MM.1S (cell line): Measurements from ENCODE around the gene FAF1.

Experiments used
- DNase-seq: peaks from one replicate; pipeline ENCODE4 v3.0.0-alpha.2; 2015
- H2AFZ ChIP-seq: fragments of 300-600 bp; sonication (generic); 2 replicates; pipeline ENCODE4 v1.6.0; 2016; ENCODE audit warnings: antibody characterized with exemption, low read length
- H3F3A ChIP-seq: fragments of 300-600 bp; sonication (generic); 2 replicates; pipeline ENCODE4 v1.6.1; 2016; ENCODE audit warnings: mild to moderate bottlenecking, antibody characterized with exemption, low read length, moderate library complexity, mixed read lengths; ENCODE audit not compliant: insufficient read depth
- H3K27ac ChIP-seq: fragments of 300-600 bp; sonication (generic); 2 replicates; pipeline ENCODE4 v1.5.1; 2016; ENCODE audit warnings: mild to moderate bottlenecking, low read length
- H3K27me3 ChIP-seq: fragments of 300-600 bp; sonication (generic); replicated peaks from 2 replicates; pipeline ENCODE4 v1.6.0; 2016; ENCODE audit warnings: low read length; ENCODE audit not compliant: insufficient read depth
- H3K36me3 ChIP-seq: fragments of 300-600 bp; sonication (generic); replicated peaks from 2 replicates; pipeline ENCODE4 v1.6.1; 2016; ENCODE audit warnings: mild to moderate bottlenecking, low read length, mixed read lengths; ENCODE audit not compliant: insufficient read depth
- H3K4me1 ChIP-seq: fragments of 300-600 bp; sonication (generic); 2 replicates; pipeline ENCODE4 v1.6.1; 2016; ENCODE audit warnings: low read length, mixed read lengths
- H3K4me2 ChIP-seq: fragments of 300-600 bp; sonication (generic); 2 replicates; pipeline ENCODE4 v1.6.0; 2016; ENCODE audit warnings: low read depth, low read length
- H3K4me3 ChIP-seq: fragments of 300-600 bp; sonication (generic); 2 replicates; pipeline ENCODE4 v1.5.1; 2016; ENCODE audit warnings: low read length, mixed read lengths
- H3K79me2 ChIP-seq: fragments of 300-600 bp; sonication (generic); 2 replicates; pipeline ENCODE4 v1.6.1; 2016; ENCODE audit warnings: mixed run types, low read length, mixed read lengths
- H3K9ac ChIP-seq: fragments of 300-600 bp; sonication (generic); 2 replicates; pipeline ENCODE4 v1.6.1; 2016; ENCODE audit warnings: low read length, mixed read lengths
- H3K9me2 ChIP-seq: fragments of 300-600 bp; sonication (generic); replicated peaks from 2 replicates; pipeline ENCODE4 v1.6.1; 2016; ENCODE audit warnings: mild to moderate bottlenecking, low read length, mixed read lengths; ENCODE audit not compliant: insufficient read depth
- H3K9me3 ChIP-seq: fragments of 300-600 bp; sonication (generic); replicated peaks from 2 replicates; pipeline ENCODE4 v1.6.1; 2016; ENCODE audit warnings: mild to moderate bottlenecking, low read length, mixed read lengths; ENCODE audit not compliant: insufficient read depth
- H4K20me1 ChIP-seq: fragments of 300-600 bp; sonication (generic); 2 replicates; pipeline ENCODE4 v1.6.1; 2016; ENCODE audit warnings: mild to moderate bottlenecking, low read length, moderate library complexity, mixed read lengths; ENCODE audit not compliant: insufficient read depth
- EZH2 ChIP-seq: fragments of 300-600 bp; sonication (generic); optimal IDR thresholded peaks from 2 replicates; pipeline ENCODE3; 2017; ENCODE audit warnings: low read depth, mild to moderate bottlenecking, antibody characterized with exemption, low read length, mixed read lengths
- EZH2phosphoT487 ChIP-seq: fragments of 300-600 bp; sonication (generic); IDR thresholded peaks from 2 replicates; pipeline ENCODE4 v1.6.1; 2018; ENCODE audit warnings: antibody characterized with exemption, low read length
- TF ChIP-seq, protein P1 (sequence below): fragments of 300-600 bp; sonication (generic); IDR thresholded peaks from 2 replicates; pipeline ENCODE4 v1.5.1; 2016; ENCODE audit warnings: antibody characterized with exemption, low read length, mixed read lengths

FAF1 gene

GRCh38 chr1:50452700-50453099, 507.4 kb downstream of the FAF1 start:
- H3K9me3 ChIP-seq, result no peaks in the 10 kb centered on the region
- H3K9me2 ChIP-seq, result no peaks in the 10 kb centered on the region
- no peaks in the 10 kb centered on the region for H3K79me2 ChIP-seq
- H3K27me3 ChIP-seq, result no peaks in the 10 kb centered on the region
- no peaks in the 10 kb centered on the region for H4K20me1 ChIP-seq
- no peak overlapping the region for H3K4me3 ChIP-seq
- no peak overlapping the region for H3K27ac ChIP-seq
- H2AFZ ChIP-seq, result no peak overlapping the region
- no peaks in the 10 kb centered on the region for H3K4me1 ChIP-seq
- no peaks in the 10 kb centered on the region for H3F3A ChIP-seq
- no peak overlapping the region for H3K9ac ChIP-seq
- H3K36me3 ChIP-seq, result no peaks in the 10 kb centered on the region
- no peak overlapping the region for H3K4me2 ChIP-seq
- no peak for TF ChIP-seq EZH2
- TF ChIP-seq EZH2phosphoT487, result no peak
- TF ChIP-seq, protein P1, sequence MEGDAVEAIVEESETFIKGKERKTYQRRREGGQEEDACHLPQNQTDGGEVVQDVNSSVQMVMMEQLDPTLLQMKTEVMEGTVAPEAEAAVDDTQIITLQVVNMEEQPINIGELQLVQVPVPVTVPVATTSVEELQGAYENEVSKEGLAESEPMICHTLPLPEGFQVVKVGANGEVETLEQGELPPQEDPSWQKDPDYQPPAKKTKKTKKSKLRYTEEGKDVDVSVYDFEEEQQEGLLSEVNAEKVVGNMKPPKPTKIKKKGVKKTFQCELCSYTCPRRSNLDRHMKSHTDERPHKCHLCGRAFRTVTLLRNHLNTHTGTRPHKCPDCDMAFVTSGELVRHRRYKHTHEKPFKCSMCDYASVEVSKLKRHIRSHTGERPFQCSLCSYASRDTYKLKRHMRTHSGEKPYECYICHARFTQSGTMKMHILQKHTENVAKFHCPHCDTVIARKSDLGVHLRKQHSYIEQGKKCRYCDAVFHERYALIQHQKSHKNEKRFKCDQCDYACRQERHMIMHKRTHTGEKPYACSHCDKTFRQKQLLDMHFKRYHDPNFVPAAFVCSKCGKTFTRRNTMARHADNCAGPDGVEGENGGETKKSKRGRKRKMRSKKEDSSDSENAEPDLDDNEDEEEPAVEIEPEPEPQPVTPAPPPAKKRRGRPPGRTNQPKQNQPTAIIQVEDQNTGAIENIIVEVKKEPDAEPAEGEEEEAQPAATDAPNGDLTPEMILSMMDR, result no peak
- DNase-seq, result no peak

GRCh38 chr1:50450861-50451653, 509.0 kb downstream of the FAF1 start:
- no peaks in the 10 kb centered on the region for H3F3A ChIP-seq
- H3K4me2 ChIP-seq, result no peak overlapping the region
- no peak for DNase-seq
- H3K36me3 ChIP-seq, result no peaks in the 10 kb centered on the region
- H3K9me2 ChIP-seq, result no peaks in the 10 kb centered on the region
- H4K20me1 ChIP-seq, result no peaks in the 10 kb centered on the region
- H3K9ac ChIP-seq, result no peak overlapping the region
- no peaks in the 10 kb centered on the region for H3K79me2 ChIP-seq
- no peaks in the 10 kb centered on the region for H3K27me3 ChIP-seq
- no peaks in the 10 kb centered on the region for H3K4me1 ChIP-seq
- TF ChIP-seq EZH2 (no peak), EZH2phosphoT487 (no peak)
- TF ChIP-seq, protein P1, result no peak
- H3K27ac ChIP-seq, result no peak overlapping the region
- H2AFZ ChIP-seq, result no peak overlapping the region
- no peaks in the 10 kb centered on the region for H3K9me3 ChIP-seq
- H3K4me3 ChIP-seq, result no peak overlapping the region

DNA sequence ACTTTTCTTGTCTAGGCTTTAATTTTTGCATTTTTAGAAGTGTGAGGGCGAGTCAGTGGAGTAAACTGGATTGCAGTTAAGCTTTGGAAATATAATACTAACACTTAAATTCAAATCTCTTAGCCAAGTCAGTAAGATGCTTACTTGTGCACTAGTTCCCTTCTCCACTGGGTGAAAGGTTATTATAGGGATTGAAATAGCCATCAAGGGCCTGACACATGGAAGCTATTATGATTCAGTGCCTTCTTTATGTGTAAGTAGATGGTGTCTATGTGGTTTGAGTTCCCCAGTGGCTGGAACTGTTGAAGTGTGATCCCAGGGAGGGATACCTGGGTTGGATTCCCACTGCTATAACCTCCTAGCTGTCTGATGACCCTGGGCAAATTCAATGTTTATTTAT, 512.1 kb downstream of the FAF1 start:
- H3K4me1 ChIP-seq, result no peaks in the 10 kb centered on the region
- no peaks in the 10 kb centered on the region for H3K79me2 ChIP-seq
- no peaks in the 10 kb centered on the region for H4K20me1 ChIP-seq
- H3K27me3 ChIP-seq, result no peaks in the 10 kb centered on the region
- no peak for DNase-seq
- H3K9ac ChIP-seq, result no peak overlapping the region
- no peak overlapping the region for H3K4me2 ChIP-seq
- no peak for TF ChIP-seq EZH2
- TF ChIP-seq, protein P1, result no peak
- TF ChIP-seq EZH2phosphoT487, result no peak
- H3K4me3 ChIP-seq, result no peak overlapping the region
- H3F3A ChIP-seq, result no peaks in the 10 kb centered on the region
- H3K27ac ChIP-seq, result no peak overlapping the region
- no peak overlapping the region for H2AFZ ChIP-seq
- no peaks in the 10 kb centered on the region for H3K9me3 ChIP-seq
- H3K9me2 ChIP-seq, result no peaks in the 10 kb centered on the region
- H3K36me3 ChIP-seq, result no peaks in the 10 kb centered on the region
